DMS 273 treated with DMSO at 0.1 percent for 48 hours (cell line): ENCODE results near the gene RAP1GAP.
"Not testable (repeated sequence)": the region's sequence is repeated elsewhere in the genome, so short reads cannot be mapped to it uniquely, and the experiment has no call there.

Experiments used
- DNase-seq: peaks from one replicate; lab custom pipeline; 2025; lab: John Stamatoyannopoulos, UW

RAP1GAP gene

GRCh38 chr1:21644348-21644747 is 24.8 kb downstream of the RAP1GAP start:
- no peak for DNase-seq

GRCh38 chr1:21643624-21644023 is 25.5 kb downstream of the RAP1GAP start:
- DNase-seq, result no peak

GRCh38 chr1:21641967-21642739 is 27.0 kb downstream of the RAP1GAP start:
- no peak for DNase-seq

GRCh38 chr1:21641537-21641936 is 27.6 kb downstream of the RAP1GAP start:
- no peak for DNase-seq

- no peak for DNase-seq
These were observed 28.1 kb downstream of the RAP1GAP start for GRCh38 chr1:21641076-21641475.

- no peak for DNase-seq
These were observed 28.5 kb downstream of the RAP1GAP start for GRCh38 chr1:21640653-21641052.

- DNase-seq, result no peak
These were observed 29.5 kb downstream of the RAP1GAP start for GRCh38 chr1:21639594-21640041.

GRCh38 chr1:21638531-21639341 is 30.4 kb downstream of the RAP1GAP start:
- DNase-seq, result no peak

GRCh38 chr1:21637514-21637913 is 31.6 kb downstream of the RAP1GAP start:
- no peak for DNase-seq

- no peak for DNase-seq
These were observed 33.1 kb downstream of the RAP1GAP start for GRCh38 chr1:21636029-21636428.

- no peak for DNase-seq
These were observed 34.2 kb downstream of the RAP1GAP start for GRCh38 chr1:21634806-21635535.

- DNase-seq, result no peak
These were observed 35.0 kb downstream of the RAP1GAP start for GRCh38 chr1:21633992-21634805.

GRCh38 chr1:21633141-21633755 is 35.9 kb downstream of the RAP1GAP start:
- DNase-seq, result no peak

GRCh38 chr1:21631944-21632887 is 36.9 kb downstream of the RAP1GAP start:
- DNase-seq, result no peak

- not testable (repeated sequence) for DNase-seq
These were observed 37.6 kb downstream of the RAP1GAP start for GRCh38 chr1:21631590-21631943.

- no peak for DNase-seq
These were observed 38.4 kb downstream of the RAP1GAP start for GRCh38 chr1:21630571-21631343.

GRCh38 chr1:21629971-21630370 is 39.2 kb downstream of the RAP1GAP start:
- no peak for DNase-seq

GRCh38 chr1:21628798-21629393 is 40.3 kb downstream of the RAP1GAP start:
- no peak for DNase-seq

- no peak for DNase-seq
These were observed 42.2 kb downstream of the RAP1GAP start for GRCh38 chr1:21626921-21627339.
